ENCODE measurements around the gene PPM1H.

The PPM1H gene

DNA sequence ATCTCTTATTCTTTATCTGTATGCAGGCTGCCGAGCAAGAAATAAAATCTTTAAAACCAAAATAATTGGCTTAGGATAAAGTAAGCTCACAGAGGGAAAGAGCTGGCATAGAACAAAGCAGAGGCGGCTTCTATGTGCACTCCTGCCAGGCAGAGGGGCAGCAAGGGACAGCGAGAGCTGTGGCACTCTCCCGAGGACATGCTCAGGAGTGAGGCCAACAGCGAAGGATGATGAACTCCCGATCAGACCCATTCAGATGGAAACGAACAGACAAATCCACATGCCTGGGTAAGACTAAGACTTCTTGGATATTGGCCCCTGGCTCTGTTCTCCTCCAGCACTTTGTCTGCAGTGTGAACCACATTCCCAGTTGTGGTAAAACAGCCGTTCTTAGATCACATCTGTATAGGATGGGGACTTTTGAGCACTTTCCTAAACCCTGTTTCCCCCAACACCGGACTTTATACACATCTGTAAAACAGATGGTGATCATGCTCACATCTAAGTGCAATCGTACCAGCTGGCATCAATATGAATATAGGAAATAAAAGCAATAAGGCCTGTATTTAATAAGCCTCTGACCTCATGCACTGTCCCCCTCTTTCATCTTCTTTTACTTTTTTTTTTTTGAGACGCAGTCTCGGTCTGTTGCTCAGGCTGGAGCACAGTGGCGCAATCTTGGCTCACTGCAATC, 134.1 kb downstream of the PPM1H start:
- DNase-seq, result no peak

- no peak for DNase-seq
Measured at GRCh38 chr12:62799766-62800406, 135.1 kb downstream of the PPM1H start.

DNA sequence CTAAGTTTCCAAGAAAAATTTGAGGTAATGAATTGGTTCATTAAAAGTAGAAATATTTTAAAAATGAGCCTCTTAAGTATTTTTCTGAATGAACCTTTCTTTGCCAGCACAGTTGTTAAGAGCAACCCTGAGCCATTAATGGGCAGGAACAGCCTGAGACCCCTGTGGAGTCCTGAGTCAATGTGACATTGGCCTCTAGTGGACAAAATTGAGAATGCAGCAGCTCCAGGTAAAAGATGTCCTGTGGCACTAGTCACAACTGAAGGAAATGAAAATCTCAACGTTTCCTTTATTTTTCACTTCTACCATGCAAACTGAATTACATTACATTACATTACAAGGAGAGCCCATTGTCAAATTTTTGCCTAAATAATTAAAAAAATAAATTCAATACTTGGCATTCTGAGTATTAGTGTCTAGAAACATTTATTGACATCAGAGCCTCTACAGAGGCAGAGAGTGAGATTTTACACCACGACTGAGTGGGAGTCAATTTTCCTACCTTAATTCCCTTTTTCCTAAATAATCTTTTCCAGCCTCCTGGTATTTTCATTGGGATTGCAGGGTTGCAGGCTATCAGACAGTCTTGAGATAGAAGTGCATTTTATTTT, 135.7 kb downstream of the PPM1H start:
- peak in 18 of 56 donors; percentile 6 to 81 (median 20) for DNase-seq

DNA sequence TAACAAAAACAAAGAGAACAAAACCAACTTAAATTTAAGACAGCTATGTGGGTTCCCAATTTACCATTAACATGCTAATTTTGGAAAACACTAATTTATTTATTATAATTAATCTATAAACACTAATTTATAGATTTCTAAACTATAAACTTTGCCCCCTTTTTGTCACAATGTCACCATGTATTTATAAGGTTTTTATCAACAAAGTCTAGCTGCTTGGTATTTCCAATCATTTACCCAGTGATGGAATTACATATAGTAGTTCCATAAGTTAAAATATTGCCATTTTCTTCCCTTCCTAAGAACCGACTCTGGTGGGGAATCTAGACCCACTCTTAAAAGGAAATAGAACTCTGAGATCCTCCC, 140.7 kb downstream of the PPM1H start:
- no peak for DNase-seq

- peak; percentile 17 to 94 (median 70) for DNase-seq
Measured at GRCh38 chr12:62793256-62794217, 141.4 kb downstream of the PPM1H start.

DNA sequence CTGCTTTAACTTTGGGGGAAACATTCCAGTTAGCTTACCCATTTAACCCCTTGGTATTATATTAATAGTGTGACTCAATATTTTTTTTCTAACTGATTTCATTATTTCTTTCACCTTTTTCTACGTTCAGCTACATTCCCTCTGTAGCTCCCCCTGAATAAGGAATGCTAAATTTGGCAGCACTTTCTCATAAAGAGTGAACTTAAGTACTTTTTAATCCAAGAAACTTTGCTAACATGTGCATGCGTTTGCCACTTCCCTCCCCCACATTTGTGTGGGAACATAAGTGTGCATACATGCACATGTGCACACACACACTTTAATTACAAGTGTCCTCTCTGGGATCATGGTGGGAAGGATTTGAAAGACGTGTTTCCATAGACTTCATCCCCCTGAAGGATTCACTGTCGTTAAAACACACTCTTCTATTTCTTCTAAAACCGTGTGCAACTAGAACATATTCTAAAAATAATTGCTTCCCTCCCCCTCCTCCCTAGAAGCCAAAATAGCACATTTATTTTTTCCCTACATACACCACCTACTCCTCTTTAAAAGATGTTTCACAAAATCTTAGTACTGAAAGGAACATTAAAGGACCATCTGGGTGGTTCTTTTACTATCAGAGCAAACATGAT, 142.6 kb downstream of the PPM1H start:
- no peak for DNase-seq

DNA sequence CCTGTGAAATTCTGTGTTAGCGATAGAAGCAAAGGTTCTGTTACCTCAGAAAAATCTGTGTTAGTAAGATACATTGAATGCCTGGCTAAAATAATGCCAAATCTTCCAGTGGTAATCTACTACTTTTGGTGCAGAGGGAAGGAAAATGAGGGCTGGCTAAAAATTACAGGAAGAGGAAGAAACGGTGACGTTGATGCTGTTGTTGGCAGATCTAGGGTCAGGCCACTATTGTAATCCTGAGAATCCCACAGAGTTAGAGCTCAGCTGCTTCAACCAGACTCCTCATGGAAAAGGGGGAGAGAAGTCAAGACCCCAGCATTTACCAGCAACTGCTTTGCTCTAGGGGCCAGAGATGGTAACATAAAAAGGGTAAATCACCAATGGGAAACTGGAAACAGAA, 145.1 kb downstream of the PPM1H start:
- no peak for DNase-seq

DNA sequence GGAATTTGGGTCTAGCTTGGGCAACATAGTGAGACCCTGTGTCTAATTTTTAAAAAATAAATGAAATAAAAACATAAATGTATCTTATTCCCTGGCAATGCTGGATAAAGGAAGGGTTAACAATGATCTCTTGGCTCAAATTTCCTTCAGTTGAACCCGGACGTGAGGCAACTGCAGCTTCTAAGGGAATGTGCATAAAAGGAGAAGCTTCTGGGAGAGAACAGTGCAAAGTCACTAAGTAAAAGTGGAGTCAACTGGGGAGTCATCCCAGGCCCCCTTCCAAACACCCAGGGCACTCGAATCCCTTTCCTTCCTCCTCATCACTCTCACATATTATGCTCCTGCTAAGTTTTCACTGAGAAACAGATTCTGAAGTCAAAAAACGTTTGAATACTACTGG, 147.3 kb downstream of the PPM1H start:
- no peak for DNase-seq

DNA sequence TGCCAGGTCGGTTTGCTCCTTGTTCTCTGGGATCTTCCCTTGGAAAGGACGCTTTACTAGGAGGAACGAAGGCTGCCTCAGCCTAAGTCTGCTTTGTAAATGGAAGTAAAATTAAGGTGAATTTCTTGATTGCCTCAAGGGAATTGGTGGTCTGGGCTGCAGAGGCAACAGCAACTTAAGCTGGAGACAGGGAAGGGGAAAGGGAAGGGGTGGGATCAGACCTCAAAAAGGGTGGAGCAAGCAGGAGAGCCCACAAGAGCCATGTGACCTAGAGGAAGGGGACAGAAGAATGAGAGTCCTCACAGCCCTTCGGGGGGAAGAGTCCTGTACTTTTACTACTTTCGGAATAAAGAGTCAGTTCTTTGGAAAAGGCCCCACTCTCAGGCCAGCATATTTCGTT, 147.9 kb downstream of the PPM1H start:
- no peak for DNase-seq

DNA sequence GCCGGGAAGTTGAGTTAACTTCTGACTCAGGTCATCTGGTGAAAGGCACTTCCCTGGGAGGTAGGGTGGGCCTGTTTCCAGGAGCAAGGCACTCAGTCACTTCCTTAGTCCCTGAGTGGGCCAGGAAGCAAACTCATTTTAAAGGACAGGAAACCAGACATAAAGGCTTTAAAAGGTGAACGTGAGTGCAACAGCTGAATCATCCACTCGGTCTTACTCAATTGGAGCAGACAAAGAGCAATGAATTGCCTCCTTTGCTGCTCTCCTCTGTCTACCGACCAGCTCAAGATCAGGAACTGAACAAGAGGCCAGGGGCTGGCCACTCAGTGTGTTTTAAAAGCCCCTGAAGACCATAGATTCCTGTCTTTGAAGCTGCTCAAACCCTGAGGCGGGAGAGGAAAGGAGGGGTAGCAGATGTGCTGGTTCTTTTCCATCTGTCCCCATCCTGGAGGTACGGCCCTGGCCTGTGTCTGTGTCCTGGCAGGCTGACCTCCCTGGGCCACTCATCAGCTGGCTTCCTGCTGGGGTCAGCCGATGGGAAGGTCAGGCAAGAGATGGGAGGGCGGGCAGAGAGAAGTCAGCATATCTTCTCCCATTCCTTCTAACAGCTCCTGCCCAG, 148.9 kb downstream of the PPM1H start:
- no peak for DNase-seq

DNA sequence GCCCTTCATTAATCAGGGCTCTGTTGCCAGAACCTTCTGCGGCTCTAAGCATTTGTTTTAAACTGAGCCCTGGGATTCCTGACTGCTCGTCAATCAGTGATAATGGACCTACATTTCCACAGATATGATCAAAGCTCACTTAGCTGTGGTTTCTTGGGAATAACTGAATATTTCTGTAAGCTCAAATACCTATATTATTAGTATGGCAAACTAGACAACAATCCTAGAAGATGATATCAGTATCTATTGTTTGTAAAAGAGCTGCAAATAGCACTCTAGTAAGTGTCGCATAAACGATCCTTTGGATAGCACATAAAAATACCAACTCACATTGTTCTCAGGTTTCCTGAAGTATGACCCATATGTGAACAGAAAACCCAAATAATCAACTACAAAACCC, 150.4 kb downstream of the PPM1H start:
- no peak for DNase-seq

GRCh38 chr12:62783881-62784280, 151.1 kb downstream of the PPM1H start:
- peak in 1 of 56 donors; percentile 15 for DNase-seq

DNA sequence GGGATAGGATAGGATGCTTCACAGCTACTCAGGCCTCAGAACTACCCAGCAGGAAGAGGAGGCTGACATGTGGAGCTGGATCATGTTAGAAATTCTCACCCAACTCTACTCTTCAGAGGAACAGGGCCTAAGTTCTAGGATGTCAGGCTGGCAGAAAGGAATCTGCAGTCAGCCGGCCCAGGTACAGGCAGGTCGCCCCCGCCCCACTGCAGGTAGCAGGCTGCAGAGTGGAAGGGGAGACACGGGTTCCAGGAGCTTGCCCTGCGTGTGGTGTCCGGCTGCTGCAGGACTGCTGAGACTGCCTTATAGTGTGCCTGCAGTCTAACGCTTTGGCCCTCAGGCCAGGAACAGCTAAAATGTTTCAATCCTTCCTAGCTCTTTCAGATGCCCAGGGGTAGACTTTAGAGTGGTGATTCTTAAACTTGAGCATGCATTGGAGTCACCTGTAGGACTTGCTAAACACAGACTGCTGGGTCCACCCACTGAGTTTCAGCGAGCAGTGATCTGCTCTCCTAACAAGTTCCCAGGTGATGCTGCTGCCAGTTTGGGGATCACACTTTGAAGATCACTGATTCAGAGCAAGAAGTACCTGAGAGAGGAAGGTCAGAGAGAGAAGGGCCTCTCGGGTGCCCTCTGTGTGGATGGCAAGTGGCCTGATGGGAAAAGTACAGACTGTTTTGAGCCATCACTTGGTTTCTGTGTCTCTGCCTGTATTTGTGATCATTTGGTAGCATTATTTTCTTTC, 153.6 kb downstream of the PPM1H start:
- DNase-seq, result no peak

GRCh38 chr12:62779488-62779887, 155.5 kb downstream of the PPM1H start:
- no peak for DNase-seq

GRCh38 chr12:62778187-62778586, 156.8 kb downstream of the PPM1H start:
- no peak for DNase-seq

GRCh38 chr12:62776997-62777396, 158.0 kb downstream of the PPM1H start:
- DNase-seq, result no peak

GRCh38 chr12:62776575-62776974, 158.4 kb downstream of the PPM1H start:
- no peak for DNase-seq

DNA sequence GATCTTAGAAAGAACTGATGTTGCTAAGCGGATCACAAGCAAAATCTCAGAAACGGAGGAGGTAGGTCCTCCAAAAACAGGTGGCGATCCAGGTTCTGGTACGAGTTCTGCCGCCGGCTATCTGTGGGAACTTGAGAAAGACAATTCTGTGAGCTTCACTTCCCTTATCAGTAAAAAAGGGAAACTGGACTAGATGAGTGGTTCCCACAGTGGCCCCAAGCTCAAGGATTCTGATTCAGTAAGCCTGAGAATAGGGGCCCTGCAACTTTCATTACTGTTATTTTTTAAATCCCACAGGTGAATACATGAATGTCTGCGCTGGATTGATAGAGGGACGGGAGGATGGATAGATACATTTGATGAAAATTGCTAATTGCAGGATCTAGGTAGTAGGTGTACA, 160.2 kb downstream of the PPM1H start:
- no peak for DNase-seq

GRCh38 chr12:62772416-62772955, 162.5 kb downstream of the PPM1H start:
- no peak for DNase-seq

- DNase-seq, result no peak
Measured at GRCh38 chr12:62771828-62772227, 163.1 kb downstream of the PPM1H start.
